Measurements from ENCODE around the gene PRDX4.

PRDX4 gene

GRCh38 chrX:23660766-23661132 lies 6.5 kb upstream of the PRDX4 start:
- no peak overlapping the region for H3K4me3 ChIP-seq (replicated peaks; ENCODE audit: low read depth, low read length)
- no peak for TF ChIP-seq CTCF (IDR thresholded peaks at IDR 0.05; ENCODE audit: low read depth, low read length, missing control alignments)
- no peak for DNase-seq (ENCODE audit: extremely low read depth, low read depth)

GRCh38 chrX:23661671-23662070 lies 5.6 kb upstream of the PRDX4 start:
- TF ChIP-seq CTCF (IDR thresholded peaks at IDR 0.05; ENCODE audit: low read depth, low read length, missing control alignments) = no peak
- no peak overlapping the region for H3K4me3 ChIP-seq (replicated peaks; ENCODE audit: low read depth, low read length)
- no peak for DNase-seq (ENCODE audit: extremely low read depth, low read depth)

GRCh38 chrX:23662187-23662586 lies 5.1 kb upstream of the PRDX4 start:
- H3K4me3 ChIP-seq (replicated peaks; ENCODE audit: low read depth, low read length) = no peak overlapping the region
- TF ChIP-seq CTCF (IDR thresholded peaks at IDR 0.05; ENCODE audit: low read depth, low read length, missing control alignments) = no peak
- no peak for DNase-seq (ENCODE audit: extremely low read depth, low read depth)

GRCh38 chrX:23662853-23663252 lies 4.4 kb upstream of the PRDX4 start:
- TF ChIP-seq CTCF (IDR thresholded peaks at IDR 0.05; ENCODE audit: low read depth, low read length, missing control alignments) = no peak
- no peak for DNase-seq (ENCODE audit: extremely low read depth, low read depth)

GRCh38 chrX:23664496-23664895 lies 2.8 kb upstream of the PRDX4 start:
- no peak for DNase-seq (ENCODE audit: extremely low read depth, low read depth)
- no peak overlapping the region for H3K4me3 ChIP-seq (replicated peaks; ENCODE audit: low read depth, low read length)
- no peak for TF ChIP-seq CTCF (IDR thresholded peaks at IDR 0.05; ENCODE audit: low read depth, low read length, missing control alignments)

More at GRCh38 chrX:23662853-23663252, 4.4 kb upstream of the PRDX4 start:
- no peak overlapping the region for H3K4me3 ChIP-seq (replicated peaks; ENCODE audit: low read depth, low read length)

- TF ChIP-seq CTCF (IDR thresholded peaks at IDR 0.05; ENCODE audit: low read depth, low read length, missing control alignments) = no peak
- no peak overlapping the region for H3K4me3 ChIP-seq (replicated peaks; ENCODE audit: low read depth, low read length)
- DNase-seq (ENCODE audit: extremely low read depth, low read depth) = no peak
These were observed 1.0 kb upstream of the PRDX4 start for GRCh38 chrX:23666282-23666681.

GRCh38 chrX:23668335-23668734 lies 1.0 kb downstream of the PRDX4 start:
- no peak for DNase-seq (ENCODE audit: extremely low read depth, low read depth)
- TF ChIP-seq CTCF (IDR thresholded peaks at IDR 0.05; ENCODE audit: low read depth, low read length, missing control alignments) = no peak
- peak overlapping the region; percentile 67 for H3K4me3 ChIP-seq (replicated peaks; ENCODE audit: low read depth, low read length)

All from HFF-Myc (cell line).